Islet of Langerhans (tissue), 1 donor: ENCODE measurements around the gene B4GALNT1.
"Not testable (repeated sequence)": the region's sequence is repeated elsewhere in the genome, so short reads cannot be mapped to it uniquely, and the experiment has no call there.

Experiments used
- FAIRE-seq: peaks from one replicate; lab custom pipeline; 2011; peaks lifted over from hg19 to GRCh38; lab: Jason Lieb, UNC

The B4GALNT1 gene

DNA sequence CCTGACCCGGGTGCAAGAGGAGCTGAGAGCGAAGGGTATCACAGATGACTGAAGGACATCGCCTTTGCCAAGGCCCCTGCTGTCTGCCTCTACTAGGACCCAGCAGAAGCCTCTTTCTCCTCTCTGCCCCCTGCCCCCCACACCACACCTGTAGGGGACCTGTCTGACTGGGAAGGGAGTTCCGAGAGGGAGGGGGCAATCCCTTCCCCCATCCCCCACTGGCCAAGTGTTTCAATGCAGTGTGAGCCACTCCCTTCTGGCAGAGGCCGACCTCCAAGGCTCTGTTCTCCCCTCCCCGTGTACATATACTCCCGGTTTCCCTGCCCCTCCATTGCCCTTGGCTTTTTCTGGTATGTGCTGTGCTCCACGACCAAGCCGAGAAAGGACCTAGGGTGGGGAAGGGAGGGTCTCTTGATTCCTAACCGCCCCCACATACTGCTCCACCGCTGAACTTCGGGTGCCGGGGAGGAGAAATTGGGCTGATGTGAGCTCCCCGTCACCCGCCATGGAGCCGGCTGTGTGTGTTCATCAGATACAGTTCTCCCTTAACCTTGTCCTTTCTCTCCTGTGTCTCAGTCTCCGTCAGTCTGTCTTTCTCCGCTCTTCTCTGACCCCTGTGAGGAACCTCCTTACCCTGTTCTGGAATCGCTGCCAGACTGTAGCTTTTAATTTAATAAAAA, 23.8 kb downstream of the B4GALNT1 start:
- FAIRE-seq: no peak

DNA sequence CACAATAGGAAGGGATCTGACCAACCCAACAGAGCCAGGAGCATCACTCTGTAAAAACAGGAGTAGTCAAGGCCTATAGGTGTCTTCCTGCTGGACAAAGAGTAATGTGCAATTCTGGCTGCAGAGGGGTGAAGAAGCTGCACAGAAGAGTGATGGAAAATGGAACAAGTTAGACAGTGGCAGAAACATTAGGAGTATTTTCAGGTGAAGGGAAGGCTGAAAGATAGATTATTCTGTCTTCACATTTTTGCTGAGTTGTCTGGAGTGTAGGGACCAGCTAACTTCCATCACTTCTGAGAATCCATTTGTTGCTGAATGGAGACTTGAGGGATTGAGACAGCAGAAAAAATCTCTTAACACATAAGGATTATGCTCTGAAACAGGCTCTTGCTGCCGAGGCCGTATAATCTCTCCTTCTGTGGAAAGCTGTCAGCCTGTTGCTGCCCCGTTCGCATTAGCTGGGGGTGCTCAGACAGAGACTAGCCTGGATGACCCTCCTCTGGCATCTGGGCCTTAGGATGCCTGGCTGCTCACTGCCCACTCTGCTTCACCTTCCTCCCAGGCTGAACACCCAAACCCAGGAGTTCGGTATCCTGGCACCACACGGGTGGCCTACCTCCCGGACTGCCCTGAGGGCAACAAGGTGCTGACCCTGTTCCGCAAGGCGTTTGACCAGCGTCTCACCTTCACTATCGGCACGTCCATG, 24.9 kb downstream of the B4GALNT1 start:
- no peak for FAIRE-seq

DNA sequence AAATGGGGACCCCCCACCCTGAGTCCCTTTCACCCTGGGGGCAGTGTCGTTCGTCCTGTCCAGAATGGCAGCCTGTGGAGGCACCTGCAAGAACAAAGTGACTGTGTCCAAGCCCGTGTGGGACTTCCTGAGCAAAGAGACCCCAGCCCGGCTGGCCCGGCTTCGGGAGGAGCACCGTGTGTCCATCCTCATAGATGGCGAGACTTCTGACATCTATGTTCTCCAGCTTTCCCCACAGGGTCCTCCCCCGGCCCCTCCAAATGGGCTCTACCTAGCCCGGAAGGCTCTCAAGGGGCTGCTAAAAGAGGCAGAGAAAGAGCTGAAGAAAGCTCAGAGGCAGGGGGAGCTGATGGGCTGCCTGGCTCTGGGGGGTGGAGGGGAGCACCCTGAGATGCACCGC, 26.2 kb downstream of the B4GALNT1 start:
- FAIRE-seq: no peak

DNA sequence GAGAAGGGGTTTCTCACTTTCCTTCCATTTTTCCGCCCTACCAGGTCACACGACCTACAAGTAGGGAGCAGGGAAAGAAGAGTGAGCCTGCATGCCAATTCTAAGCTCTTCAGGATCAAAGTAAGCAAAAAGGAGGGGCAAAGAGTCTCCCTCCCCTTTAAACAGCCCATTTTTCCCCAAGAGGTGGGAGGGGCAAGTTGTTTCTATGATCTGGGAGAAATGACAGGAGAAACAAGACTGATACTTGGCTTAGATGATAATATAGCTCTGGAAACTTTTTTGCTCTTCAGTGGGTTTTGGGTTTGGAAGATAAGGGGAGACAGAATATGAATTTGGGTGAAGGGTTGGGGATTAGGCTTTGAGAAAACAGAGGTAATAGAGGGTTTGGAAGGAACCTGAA, 26.6 kb downstream of the B4GALNT1 start:
- no peak for FAIRE-seq

DNA sequence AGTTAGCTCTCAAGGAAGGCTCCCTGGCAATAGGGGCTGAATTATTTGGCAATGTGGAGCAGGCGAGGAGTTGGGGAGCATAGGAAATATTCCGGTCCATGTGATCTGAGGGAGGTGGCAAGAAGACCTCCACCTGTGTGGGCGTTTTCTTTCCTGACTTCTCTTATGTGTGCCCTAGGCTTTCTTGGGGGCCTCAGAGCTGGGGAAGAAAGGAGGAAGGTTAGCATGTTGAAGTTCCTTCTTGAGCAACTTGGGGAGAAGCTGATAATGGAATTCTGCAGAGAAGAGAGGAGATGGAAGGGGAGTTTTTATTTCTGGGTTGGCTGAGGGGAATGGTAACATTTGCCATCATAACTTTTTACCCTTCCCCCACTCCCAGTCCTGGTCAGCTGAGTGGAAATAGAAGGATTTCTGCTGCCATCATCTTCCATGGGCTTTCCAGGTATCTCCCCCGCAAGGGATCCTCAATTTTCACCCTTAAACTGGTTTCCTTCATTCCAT, 27.1 kb downstream of the B4GALNT1 start:
- no peak for FAIRE-seq

DNA sequence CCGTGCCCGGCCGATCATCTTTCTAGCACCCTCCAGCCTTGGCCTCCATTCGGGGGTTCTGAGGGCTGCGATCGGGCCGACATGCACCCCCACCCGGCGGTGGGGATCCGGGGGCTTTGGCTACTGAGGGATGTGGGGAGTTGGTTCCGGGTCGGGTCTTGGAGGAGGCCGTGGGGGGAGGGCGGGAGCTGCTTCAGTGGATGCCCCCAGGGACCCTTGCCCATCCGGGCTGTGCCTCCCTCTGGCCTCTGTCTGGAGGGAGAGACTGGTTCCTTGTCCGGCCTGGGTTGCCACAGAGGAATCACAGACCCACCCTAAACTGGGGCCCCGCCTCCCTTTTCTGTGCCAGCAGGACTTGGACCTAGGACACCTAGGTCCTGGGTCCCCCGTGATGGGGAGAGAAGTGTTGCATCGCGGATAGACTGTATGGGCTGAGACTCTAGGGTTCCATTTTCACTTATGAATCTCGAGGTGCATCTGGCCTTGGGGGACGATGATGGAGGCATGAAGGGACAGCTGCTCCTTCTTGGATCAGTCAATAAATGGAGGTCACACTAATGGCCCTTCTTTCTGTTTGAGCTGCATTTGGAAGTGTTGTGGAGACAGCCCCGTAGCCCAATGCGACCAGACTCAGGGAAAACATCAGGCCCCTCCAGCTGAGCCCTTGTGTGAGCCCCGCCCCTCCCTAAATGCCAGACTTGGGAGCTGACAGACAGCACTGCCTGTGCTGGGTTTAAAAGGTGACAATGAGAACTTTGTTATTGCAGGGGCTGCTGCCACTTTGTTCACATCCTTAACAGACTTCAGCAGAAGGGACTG, 27.8 kb downstream of the B4GALNT1 start:
- FAIRE-seq: no peak

DNA sequence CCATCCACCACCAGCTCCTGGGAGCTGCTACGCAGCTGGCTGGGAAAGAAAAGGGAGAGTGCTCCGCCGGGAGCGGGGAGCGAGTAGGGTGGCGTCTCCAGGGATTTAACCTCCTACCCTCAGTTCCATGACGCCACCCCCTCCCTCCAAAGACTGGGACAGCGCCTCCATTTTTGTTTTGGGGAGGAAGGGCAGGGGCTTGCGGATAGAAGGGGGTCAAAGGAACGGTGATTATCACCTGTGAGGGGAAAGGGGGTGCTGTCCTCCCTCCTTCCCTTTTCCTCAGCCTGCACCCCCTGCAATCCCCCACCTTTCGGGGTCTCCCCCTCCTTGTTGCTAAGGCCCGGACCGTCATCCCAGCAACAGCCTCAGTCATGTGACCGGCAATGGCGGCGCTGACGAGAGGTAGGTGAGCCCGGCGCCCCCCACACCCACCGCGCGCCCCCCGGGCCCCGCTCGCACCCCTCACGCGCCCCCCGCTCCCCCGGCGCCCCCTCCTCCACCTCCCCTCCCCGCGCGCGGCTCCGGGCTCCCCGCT, 28.5 kb downstream of the B4GALNT1 start, which contains the start of gene DTX3:
Gene DTX3 (plus strand): TSS at position 371 of the 538 bp plus-strand sequence. CDS start 1,694 bp downstream, outside the sequence.
- no peak for FAIRE-seq

DNA sequence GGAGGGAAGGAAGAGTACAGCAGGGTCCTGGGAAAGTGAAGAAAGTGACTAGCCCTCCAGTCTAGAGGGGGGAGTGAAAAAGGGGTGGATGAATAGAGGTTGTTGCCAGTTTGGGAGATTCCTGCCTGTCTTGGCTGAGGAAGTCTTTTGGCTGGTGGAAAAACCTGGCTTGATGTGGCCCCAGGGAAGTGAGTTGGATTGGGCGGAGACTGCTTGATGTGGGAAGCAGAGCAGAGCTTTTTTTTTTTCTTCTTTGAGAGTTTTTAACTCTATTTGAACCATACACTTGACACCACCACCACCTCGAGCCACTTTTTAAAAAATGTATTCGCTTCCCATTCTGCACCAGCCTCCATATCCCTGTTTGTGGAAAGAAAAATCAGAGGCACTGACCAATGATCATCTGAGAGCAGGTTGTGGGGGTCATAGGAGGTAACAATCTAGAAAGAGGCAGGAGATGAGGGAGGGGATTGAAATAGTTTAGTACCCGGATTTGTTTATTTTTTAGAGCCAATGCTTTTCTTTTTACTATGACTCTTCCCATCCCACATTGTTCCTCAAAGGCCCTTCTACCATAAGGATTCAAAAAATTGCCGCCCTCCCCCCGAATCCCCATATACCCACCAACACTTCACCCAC, 29.1 kb downstream of the B4GALNT1 start:
- no peak for FAIRE-seq

DNA sequence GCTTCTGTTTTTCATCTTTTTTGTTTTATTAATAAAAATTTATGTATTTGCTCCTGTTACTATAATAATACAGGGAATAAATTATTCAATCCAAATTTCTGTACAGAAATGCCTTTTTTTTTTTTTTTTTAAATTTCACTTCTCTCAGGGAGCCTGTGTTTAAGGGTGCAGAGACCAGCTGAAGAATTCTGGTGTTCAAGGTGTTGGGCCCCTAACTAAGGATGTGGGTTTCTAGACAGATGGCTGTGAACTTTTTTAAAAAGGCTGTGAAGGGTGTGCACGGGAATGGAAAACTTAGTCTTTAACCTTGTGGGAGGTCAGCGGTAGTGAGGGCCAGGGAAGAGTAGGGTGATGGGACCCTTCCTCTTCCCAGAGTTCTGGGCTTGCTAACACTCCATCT, 29.7 kb downstream of the B4GALNT1 start:
- no peak for FAIRE-seq

DNA sequence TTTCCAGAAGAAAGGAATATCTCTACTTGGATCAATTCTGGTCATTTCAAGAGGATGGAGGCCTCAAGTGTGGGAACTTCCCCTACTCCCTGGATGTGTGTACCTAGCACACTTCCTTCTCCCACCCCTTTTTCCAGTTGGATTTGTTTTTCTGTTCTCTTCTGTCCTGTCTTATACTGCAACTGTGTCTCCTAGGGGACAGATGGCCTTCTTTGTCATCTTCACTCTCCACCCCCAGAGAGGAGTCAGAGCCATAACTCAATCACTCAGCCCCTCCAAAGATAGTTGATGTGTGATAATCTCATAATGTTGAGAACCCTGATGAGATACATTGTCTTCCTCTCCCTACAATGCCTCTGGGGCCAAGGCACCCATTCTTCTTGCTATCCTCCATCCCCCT, 30.5 kb downstream of the B4GALNT1 start:
- no peak for FAIRE-seq

DNA sequence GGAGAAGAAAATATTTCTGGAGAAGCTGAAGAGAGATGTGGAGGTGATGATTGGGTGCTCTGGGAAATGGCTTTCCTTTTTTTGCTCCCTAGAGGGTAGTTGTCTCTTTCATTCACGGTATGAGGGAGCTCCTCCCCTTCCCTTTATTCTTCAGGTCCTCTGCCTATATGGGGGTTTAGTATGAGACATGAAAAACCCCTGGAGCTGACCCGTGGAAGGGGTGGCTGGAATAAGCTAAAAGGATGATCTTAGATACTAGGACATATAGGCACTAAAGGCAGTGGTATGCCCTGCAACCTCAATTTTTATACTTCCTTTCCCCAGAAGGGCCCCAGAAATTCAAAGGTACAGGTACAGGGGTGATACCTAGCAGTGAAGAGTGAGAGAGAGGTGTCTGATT, 32.6 kb downstream of the B4GALNT1 start:
- FAIRE-seq: no peak

DNA sequence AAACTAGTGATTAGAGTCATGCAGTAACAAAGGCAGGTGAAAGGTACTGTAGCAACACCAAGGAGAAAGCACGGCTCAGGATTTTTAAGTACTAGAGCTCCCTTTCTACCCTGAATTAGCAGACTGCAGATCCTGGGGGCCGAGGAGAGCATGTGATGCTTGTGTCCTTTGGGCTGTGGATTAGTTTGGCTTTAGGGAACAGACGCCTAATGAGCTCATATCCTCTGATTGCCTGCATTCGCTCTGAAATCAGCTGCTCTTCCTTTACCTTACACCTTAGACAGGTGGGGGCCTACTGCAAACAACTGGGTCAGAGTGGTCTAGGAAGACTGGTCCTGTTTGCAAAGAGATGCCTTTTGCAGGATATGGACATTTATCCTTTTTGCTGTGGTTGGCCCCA, 39.8 kb downstream of the B4GALNT1 start:
- FAIRE-seq: no peak

DNA sequence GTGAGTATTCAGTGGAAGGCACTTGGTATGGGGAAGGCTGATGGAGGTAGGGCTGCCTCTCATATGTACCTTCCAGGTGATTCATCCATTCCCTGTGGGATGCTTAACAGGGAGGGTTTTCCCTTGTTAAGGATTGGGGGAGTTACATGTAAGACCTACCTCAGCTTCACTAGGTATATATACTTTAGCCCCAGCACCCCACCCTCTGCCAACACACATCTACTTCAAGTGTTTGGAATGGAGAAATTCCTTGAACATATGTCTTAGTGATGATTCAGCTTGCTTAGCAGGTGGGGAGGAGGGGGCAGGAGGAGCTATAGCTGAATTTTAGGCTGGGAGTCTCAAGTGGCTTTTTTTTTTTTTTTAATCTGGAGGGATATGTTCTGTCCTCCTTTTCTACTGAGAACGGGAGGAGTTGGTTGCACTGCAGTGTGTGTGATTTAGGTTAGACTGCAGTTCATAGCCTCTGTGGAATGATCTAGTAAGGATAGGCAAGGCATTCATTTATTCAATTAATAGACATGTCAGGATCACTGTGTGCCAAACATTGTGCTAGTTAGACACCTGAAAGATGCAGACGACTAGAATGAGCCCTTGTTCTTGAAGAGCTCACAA, 40.3 kb downstream of the B4GALNT1 start:
- no peak for FAIRE-seq

DNA sequence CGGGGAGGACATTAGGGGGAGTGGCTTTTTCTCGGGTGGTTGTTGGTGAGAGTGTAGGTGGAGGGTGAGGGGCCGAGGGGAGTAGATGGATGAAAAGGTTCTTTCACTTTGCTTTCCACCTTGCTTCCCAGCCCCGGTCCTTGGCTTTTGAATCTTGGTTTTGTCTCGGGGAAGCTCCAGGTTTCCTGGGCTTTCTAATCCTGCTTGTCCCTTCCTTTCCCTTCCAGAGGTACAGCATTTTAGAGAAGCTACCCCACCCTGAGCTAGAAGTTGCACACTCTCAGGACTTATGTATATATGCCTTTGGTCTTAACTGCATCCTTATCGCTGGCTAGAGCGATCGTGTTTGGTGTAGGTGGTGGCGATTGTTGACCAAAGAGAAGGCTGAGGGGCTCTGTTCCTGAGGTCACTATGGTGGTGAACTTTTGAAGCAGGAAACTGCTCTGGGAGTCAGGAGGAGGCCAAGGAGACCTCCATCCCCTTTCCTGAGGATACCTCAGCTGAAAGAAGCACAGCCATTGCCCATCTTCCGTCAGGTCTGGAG, 41.1 kb downstream of the B4GALNT1 start:
- no peak for FAIRE-seq

DNA sequence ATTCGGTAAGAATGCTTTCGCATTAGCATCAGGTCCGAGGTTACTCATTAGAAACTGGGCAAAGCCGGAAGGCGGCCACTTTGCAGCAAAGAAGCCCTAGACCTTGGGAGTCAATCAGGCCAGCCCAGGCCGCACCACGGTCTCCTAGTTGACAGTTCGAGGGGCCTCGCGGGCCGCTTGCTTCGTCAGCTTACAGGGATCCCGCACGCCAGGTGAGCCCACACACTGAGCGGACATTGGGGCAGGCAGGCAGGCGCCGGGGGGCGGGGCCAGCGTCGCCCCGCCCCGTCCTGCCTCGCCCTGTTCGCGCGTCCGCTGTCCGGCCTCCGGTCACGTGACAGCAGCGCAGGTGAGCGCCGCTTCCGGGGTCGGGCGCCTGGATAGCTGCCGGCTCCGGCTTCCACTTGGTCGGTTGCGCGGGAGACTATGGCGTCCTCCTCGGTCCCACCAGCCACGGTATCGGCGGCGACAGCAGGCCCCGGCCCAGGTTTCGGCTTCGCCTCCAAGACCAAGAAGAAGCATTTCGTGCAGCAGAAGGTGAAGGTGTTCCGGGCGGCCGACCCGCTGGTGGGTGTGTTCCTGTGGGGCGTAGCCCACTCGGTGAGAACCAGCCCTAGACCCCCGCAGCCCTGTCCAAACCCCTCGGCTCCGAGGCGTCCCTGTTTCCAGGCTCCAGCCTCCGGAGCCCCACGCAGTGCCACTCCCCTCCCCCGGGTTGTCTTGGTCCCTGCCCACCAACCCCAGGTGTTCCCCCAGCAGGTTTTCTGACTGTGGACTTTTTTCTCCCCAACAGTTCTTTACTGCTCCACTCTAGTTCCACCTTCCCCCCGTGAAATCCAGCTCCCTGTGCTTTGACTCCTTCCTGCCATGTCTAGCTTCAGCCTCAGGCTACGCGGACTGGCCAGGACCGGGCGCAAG, 41.9 kb downstream of the B4GALNT1 start, which contains the start of gene PIP4K2C:
Gene PIP4K2C (plus strand): TSS at position 329 of the 918 bp plus-strand sequence. CDS start 98 bp downstream, at position 427.
- FAIRE-seq: no peak

DNA sequence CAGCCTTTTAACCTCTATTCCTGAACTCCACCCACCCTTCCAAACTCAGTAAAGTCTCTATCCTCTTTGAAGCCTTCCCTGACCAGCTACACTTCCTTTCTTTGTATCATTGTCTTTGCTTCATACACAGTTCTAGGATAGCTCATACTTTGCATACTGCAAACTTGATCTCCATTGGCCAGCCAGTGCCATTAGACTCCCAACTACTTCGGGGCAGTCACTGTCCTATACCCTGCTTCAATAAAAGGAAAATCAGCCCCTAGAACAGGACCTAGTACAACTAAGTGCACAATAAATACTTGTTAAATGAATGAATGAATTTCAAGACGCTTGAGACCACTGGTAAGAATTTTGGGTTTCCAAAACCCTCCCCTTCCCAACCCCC, 42.5 kb downstream of the B4GALNT1 start:
- FAIRE-seq: no peak

DNA sequence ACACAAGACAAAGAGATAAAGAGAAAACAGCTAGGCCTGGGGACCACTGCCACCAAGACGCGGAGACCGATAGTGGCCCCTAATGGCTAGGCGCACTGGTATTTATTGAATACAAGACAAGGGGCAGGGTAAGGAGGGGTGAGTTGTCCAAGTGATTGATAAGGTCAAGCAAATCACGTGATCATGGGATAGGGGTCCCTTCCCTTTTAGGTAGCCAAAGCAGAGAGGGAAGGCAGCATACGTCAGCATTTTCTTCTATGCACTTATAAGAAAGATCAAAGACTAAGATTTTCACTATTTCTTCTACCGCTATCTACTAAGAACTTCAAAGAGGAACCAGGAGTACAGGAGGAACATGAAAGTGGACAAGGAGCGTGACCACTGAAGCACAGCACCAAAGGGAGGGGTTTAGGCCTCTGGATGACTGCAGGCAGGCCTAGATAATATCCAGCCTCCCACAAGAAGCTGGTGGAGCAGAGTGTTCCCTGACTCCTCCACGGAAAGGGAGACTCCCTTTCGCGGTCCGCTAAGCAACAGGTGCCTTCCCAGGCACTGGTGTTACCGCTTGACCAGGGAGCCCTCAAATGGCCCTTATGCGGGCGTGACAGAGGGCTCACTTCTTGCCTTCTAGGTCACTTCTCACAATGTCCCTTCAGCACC, 43.9 kb downstream of the B4GALNT1 start:
- not testable (repeated sequence) for FAIRE-seq

DNA sequence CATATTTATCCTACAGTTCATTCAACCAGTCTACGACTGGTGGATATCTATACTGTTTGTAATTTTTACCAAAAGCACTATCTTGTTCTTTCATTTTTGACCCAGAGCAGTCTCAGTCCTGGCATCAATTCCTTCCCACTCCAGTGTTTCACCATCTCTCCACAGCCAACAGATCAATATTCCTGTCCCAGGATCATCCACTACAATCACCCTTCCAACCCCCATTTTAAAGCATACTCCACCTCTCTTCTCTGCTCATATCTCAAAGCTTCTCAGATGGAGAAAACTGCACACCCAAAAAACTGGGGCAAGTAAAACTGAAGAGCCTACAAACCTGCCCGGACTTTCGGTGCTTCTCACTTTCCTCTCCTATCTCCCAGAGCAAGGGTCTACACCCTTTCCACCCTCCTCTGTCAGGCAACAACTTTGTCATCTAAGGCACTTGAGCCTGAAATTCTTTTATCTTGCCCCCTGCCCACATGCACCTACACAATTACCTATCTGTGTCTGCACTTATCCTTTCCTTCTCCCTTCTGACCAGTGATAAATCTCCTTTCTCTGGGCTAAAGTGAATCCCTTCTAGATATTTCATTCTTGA, 46.1 kb downstream of the B4GALNT1 start:
- no peak for FAIRE-seq

DNA sequence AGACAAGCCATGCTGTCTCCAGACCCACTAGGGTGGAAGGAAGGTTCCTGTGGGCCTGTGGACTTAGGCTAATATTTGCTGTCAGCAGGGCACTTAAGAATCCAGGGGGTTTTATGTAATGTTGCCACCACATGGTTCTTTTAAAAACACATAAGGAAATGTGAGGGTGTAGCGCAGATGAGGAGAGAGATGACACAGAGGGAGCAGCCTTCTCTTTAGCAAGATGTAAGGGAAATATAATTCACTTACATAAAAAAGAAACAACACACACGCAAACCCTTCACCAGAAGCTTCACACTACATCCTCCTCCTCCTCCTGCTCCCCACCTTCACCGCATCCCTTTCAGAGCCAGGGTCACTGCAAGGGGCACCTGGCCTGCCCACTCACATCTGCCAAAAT, 46.9 kb downstream of the B4GALNT1 start:
- FAIRE-seq: no peak
